GM10266 (cell line): ENCODE data around the gene NARF.

ENCODE experiments used
- DNase-seq: peaks from one replicate; pipeline ENCODE4 v3.0.0; 2012; ENCODE audit errors: extremely low spot score
- CTCF ChIP-seq: IDR thresholded peaks from 2 replicates; pipeline ENCODE4 v1.5.1; 2012; ENCODE audit warnings: mild to moderate bottlenecking, low read depth; ENCODE audit not compliant: control insufficient read depth, insufficient read depth; ENCODE audit errors: missing control alignments

Gene NARF

GRCh38 chr17:82414548-82415281 is 43.8 kb upstream of the NARF start:
- peak; percentile 82 for DNase-seq
- peak; percentile 70 for TF ChIP-seq CTCF

GRCh38 chr17:82415336-82415735 is 43.2 kb upstream of the NARF start:
- no peak for TF ChIP-seq CTCF
- no peak for DNase-seq

GRCh38 chr17:82415786-82416185 is 42.8 kb upstream of the NARF start:
- no peak for TF ChIP-seq CTCF
- DNase-seq: no peak

- TF ChIP-seq CTCF: no peak
- DNase-seq: no peak
Observed at GRCh38 chr17:82416264-82416663, 42.3 kb upstream of the NARF start.

- no peak for DNase-seq
- TF ChIP-seq CTCF: no peak
Observed at GRCh38 chr17:82416771-82417170, 41.8 kb upstream of the NARF start.

- no peak for TF ChIP-seq CTCF
- peak; percentile 99 for DNase-seq
Observed at GRCh38 chr17:82418001-82418986, 40.2 kb upstream of the NARF start, which contains the start of the genes HEXD and OGFOD3. Gene HEXD (plus strand): TSS chr17:82418347. CDS start chr17:82419800, 1,453 bp downstream. Gene OGFOD3 (minus strand): TSS chr17:82418586. CDS start chr17:82418485, 101 bp downstream.

GRCh38 chr17:82419540-82419939 is 39.0 kb upstream of the NARF start:
- TF ChIP-seq CTCF: no peak
- no peak for DNase-seq
